Activated naive CD4-positive, alpha-beta T cell (primary cell): ENCODE measurements around the gene TOR1AIP2.
"Not testable (repeated sequence)": the region's sequence is repeated elsewhere in the genome, so short reads cannot be mapped to it uniquely, and the experiment has no call there.

Experiments used
- DNase-seq, 4 experiments: peaks; one replicate each; lab custom pipeline; 2025; lab: John Stamatoyannopoulos, UW

The TOR1AIP2 gene

GRCh38 chr1:179875596-179876299 lies 1.9 kb downstream of the TOR1AIP2 start:
- no peak for DNase-seq

GRCh38 chr1:179873438-179873851 lies 4.2 kb downstream of the TOR1AIP2 start:
- DNase-seq = no peak

GRCh38 chr1:179872558-179872957 lies 5.0 kb downstream of the TOR1AIP2 start:
- no peak for DNase-seq

GRCh38 chr1:179871940-179872339 lies 5.7 kb downstream of the TOR1AIP2 start:
- no peak for DNase-seq

- DNase-seq = no peak
Observed at GRCh38 chr1:179870870-179871269, 6.7 kb downstream of the TOR1AIP2 start.

GRCh38 chr1:179867493-179868330 lies 9.9 kb downstream of the TOR1AIP2 start:
- peak in 2 of 4 experiments; percentile 4 to 38 for DNase-seq

GRCh38 chr1:179866616-179867015 lies 11.0 kb downstream of the TOR1AIP2 start:
- DNase-seq = no peak

GRCh38 chr1:179865377-179865776 lies 12.2 kb downstream of the TOR1AIP2 start:
- no peak for DNase-seq

GRCh38 chr1:179860652-179861051 lies 17.0 kb downstream of the TOR1AIP2 start:
- DNase-seq = no peak

- DNase-seq = no peak
Observed at GRCh38 chr1:179857009-179857408, 20.6 kb downstream of the TOR1AIP2 start.

- no peak for DNase-seq
Observed at GRCh38 chr1:179856296-179856695, 21.3 kb downstream of the TOR1AIP2 start.

GRCh38 chr1:179855831-179856230 lies 21.8 kb downstream of the TOR1AIP2 start:
- DNase-seq = not testable (repeated sequence)

GRCh38 chr1:179853102-179853501 lies 24.5 kb downstream of the TOR1AIP2 start:
- DNase-seq = no peak

- DNase-seq = no peak
Observed at GRCh38 chr1:179848233-179848632, 29.4 kb downstream of the TOR1AIP2 start.

GRCh38 chr1:179840107-179840506 lies 37.5 kb downstream of the TOR1AIP2 start:
- DNase-seq = no peak

GRCh38 chr1:179836686-179837445 lies 40.7 kb downstream of the TOR1AIP2 start:
- DNase-seq = not testable (repeated sequence)

GRCh38 chr1:179831852-179832699 lies 45.5 kb downstream of the TOR1AIP2 start:
- peak in 1 of 4 experiments; percentile 11 for DNase-seq

GRCh38 chr1:179831225-179831624 lies 46.4 kb downstream of the TOR1AIP2 start:
- no peak for DNase-seq

- no peak for DNase-seq
Observed at GRCh38 chr1:179828554-179829110, 49.0 kb downstream of the TOR1AIP2 start.

- no peak for DNase-seq
Observed at GRCh38 chr1:179826626-179827280, 50.9 kb downstream of the TOR1AIP2 start.
